Activated gamma-delta T cell treated with Interleukin-2 at 50 U/mL for 16 hours (primary cell): ENCODE measurements around the gene SCYL1.
A peak's percentile ranks its signal among the peaks of the same experiment; 100 is the strongest.
"Not testable (repeated sequence)": the region's sequence is repeated elsewhere in the genome, so short reads cannot be mapped to it uniquely, and the experiment has no call there.

Source experiments
- DNase-seq: peaks from one replicate; pipeline ENCODE4 v3.0.0-alpha.2; 2020

Gene SCYL1

GRCh38 chr11:65506290-65506771 lies 18.6 kb upstream of the SCYL1 start:
- no peak for DNase-seq

- peak; percentile 28 for DNase-seq
Measured at GRCh38 chr11:65506772-65507505, 17.9 kb upstream of the SCYL1 start.

DNA sequence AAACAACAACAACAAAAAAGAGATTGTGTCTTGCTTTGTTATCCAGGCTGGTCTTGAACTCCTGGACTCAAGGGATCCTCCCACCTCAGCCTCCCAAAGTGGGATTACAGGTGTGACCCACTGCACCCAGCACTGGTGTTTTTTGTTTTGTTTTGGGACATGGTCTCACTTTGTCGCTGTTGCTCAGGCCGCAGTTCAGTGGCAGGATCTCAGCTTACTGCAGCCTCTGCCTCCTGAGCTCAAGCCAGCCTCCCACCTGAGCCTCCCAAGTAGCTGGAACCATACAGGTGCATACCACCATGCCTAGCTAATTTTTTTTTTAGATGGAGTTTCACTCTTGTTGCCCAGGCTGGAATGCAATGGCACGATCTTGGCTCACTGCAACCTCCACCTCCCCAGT lies 12.6 kb upstream of the SCYL1 start:
- not testable (repeated sequence) for DNase-seq

GRCh38 chr11:65516135-65516968 lies 8.5 kb upstream of the SCYL1 start:
- no peak for DNase-seq

- not testable (repeated sequence) for DNase-seq
Measured at GRCh38 chr11:65518941-65519549, 5.8 kb upstream of the SCYL1 start.

GRCh38 chr11:65521777-65522521 lies 2.9 kb upstream of the SCYL1 start:
- DNase-seq: not testable (repeated sequence)

DNA sequence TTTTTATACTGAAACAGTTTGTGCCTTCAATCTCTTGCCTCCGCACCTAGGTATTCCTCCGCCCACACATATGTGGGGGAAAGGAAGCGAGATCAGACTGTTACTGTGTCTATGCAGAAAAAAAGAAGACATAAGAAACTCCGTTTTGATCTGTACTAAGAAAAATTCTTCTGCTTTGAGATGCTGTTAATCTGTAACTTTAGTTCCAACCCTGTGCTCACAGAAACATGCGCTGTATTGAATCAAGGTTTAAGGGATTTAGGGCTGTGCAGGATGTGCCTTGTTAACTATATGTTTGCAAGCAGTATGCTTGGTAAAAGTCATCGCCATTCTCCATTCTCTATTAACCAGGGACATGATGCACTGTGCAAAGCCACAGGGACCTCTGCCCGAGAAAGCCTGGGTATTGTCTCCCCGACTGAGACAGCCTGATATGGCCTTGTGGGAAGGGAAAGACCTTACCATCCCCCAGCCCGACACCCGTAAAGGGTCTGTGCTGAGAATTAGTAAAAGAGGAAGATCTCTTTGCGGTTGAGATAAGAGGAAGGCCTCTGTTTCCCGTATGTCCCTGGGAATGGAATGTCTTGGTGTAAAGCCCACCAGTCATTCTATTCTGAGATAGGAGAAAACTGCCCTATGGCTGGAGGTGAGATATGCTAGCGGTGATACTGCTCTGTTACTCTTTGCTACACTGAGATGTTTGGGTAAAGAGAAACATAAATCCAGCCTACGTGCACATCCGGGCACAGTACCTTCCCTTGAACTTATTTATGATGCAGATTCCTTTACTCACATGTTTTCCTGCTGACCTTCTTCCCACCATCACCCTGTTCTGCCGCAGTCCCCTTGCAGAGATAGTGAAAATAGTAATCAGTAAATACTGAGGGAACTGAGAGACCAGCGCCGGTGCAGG lies 1.9 kb upstream of the SCYL1 start:
- DNase-seq: not testable (repeated sequence)

GRCh38 chr11:65523631-65523968 lies 1.3 kb upstream of the SCYL1 start:
- DNase-seq: not testable (repeated sequence)

DNA sequence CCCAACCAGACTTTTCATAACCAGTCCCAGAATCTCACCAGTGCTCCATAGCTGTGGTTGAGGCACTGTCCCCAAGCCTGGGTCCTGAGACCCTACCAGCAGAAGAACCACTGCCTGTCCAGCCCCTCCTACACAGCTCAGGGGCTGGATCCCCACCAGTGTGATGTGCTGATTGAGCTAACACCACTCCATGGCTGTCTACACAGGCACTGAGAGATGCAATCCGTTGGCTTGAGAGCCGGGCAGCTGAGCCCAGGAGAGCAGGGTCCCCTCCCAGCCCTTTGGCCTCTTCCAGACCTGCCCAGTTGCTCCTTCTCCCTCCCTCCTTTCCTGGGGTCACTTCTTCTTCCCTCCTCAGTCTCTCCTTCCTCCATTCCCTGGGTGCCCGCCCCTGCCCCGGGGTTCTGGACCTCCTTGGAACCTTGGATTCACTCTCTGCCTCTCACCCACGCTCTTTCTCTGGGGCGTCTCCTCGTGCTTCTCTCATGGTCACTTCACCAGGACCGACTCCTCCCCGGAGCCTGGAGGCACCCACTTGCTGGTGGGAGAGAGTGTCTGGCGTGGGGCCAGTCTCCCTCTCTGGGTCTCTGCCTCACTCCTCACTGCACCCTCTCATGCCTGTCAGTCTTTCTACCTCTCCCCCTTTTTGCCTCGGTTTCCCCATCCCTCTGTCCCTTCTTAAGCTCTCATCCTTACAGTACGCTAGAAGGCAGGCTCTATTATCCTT lies 706 bp upstream of the SCYL1 start:
- DNase-seq: no peak

GRCh38 chr11:65525546-65526480 lies 930 bp downstream of the SCYL1 start:
- DNase-seq: no peak

DNA sequence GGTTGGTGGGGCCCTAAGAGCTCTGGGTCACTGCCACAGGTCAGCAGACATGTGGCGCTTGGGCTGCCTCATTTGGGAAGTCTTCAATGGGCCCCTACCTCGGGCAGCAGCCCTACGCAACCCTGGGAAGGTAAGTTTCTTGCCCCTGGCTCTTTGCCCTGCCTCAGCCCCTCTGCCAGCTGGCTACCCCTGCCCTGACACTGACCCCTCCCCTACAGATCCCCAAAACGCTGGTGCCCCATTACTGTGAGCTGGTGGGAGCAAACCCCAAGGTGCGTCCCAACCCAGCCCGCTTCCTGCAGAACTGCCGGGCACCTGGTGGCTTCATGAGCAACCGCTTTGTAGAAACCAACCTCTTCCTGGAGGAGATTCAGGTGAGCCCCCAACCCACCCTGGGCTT lies 1.9 kb downstream of the SCYL1 start:
- no peak for DNase-seq

DNA sequence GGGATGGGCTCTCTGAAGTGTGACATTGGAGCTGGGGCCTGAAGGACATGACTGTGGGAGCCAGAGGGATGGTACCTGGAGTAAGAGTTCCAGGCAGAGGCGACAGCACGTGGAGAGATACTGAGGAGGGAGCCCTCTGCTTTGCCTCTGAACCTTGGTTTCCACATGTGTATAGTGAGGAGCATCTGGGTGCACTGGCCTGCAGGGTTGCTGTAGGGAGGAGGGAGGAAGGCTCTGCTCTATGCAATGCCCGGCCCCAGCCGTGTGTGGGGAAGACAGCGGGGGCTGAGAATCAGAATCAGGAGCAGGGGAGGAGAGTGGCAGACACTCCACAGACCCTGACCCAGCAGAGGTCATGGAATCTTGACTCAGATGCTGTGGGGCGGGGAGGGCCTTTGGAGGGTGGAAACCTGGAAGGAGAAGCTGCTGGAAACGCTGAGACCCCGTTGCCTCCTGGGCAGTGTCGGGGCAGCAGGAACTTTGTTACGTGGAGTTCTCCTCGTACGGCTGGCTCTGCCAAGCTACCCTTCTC lies 4.0 kb downstream of the SCYL1 start:
- no peak for DNase-seq

DNA sequence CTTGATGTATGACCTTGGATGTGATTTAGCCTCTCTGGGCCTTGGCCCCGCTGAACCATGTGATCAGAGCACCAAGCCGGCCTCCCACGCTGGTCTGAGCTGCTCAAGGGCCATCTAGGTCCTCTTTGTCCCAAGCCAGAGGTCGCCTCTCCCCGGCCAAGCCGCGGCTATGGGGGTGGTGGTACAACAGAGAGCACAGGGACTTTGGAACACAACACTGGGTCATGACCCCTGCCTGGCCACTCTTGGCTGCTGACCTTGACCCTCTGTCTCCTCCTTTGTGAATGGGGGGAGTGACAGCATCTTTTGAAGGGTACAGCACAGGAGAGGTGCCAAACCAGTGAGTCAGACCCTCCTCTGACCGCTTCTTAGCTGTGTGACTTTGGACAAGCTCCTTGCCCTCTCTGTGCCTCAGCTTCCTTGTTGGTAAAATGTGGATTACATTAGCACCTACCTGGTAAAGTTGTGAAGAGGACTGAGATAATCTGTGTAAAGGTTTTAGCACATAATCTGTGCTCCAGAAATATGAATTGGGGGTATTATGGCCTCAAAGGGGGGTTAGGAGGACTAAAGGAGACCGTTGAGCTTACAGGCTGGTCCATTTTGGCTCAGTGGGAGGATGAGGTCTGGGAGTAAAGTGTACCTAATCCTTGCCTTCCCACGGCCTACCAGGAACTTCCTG lies 4.7 kb downstream of the SCYL1 start:
- DNase-seq: no peak

- DNase-seq: peak; percentile 40
Measured at GRCh38 chr11:65530157-65530496, 5.2 kb downstream of the SCYL1 start.

DNA sequence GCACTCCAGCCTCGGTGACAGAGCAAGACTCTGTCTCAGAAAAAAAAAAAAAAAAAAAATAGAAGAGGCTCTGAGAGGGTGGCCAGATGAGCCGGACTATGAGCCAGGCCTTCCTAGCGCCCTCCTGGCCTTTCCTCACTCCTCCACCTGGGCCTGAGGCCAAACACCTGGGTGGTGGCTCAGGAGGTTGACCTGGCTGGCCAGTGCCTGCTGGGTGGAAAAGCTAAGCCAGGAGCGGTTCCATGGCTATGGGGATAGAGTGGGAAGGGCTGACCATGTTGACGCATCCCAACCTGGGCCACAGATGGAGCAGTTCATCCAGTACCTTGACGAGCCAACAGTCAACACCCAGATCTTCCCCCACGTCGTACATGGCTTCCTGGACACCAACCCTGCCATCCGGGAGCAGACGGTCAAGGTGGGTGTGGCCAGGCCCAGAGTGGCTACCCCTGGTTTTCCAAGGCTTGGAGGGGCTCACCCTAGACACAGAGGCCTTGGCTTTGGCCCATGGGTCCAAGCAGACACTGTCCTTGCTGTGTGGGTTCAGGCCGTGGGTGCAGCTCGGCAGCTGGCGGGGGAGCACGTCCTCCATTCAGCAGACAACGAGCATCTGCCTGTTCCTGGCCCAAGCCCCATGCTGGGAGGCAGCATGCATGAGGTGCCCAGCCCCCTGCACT lies 7.6 kb downstream of the SCYL1 start:
- no peak for DNase-seq

- no peak for DNase-seq
Measured at GRCh38 chr11:65535102-65535501, 10.2 kb downstream of the SCYL1 start.

DNA sequence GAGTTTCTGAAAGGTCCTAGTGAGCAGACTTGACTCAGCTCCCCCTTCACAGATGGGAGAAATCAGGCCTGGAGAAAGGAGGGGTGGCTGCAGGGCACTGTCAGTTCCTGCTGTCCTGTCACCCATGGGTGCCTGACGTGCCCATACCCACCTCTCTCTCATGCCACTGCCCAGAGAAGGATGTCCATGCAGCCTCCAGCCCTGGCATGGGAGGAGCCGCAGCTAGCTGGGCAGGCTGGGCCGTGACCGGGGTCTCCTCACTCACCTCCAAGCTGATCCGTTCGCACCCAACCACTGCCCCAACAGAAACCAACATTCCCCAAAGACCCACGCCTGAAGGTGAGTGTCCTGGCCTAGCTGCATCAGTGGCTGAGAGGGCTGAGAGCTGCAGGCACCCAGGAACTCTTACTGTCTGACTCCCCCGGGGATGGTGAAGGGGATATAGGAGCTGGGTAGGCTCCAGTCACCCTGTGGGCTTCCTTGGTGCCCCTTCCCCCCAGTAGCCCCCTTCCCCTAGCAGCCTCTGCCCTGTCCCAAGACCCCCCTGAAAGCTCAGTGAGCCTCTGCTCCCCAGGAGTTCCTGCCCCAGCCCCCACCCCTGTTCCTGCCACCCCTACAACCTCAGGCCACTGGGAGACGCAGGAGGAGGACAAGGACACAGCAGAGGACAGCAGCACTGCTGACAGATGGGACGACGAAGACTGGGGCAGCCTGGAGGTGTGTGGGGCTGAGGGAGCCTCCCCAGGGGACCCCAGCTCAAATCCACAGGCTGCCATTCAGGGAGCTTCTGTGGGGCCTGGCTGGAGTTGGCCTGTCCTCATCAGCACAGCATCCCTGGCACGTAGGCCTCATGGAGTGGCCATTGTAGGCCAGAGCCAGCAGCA lies 11.8 kb downstream of the SCYL1 start:
- no peak for DNase-seq

- DNase-seq: no peak
Measured at GRCh38 chr11:65537296-65537597, 12.4 kb downstream of the SCYL1 start.
